Ovary (tissue), 3 donors: ENCODE measurements around the gene MIGA2.

Source experiments
- POLR2A ChIP-seq: fragments of 450-650 bp; IDR thresholded peaks from one replicate; pipeline ENCODE4 v1.6.1; 2017; ENCODE audit warnings: antibody characterized with exemption, mild to moderate bottlenecking, moderate library complexity
- TF ChIP-seq, protein P1 (sequence below), 3 donors: fragments of 450-650 bp in 2 of 3; fragments of 200-600 bp in 1 of 3; IDR thresholded peaks; one replicate each; pipeline versions ENCODE4 v1.5.1 to v1.8.0; 2016 to 2022; ENCODE audit warnings: antibody characterized with exemption in 3 of 3, mild to moderate bottlenecking in 1 of 3
- donor health status: DM: no; HTN: no; CAD: no.

GRCh38 chr9:129010267-129010975, 26.0 kb upstream of the MIGA2 start:
- TF ChIP-seq, protein P1, sequence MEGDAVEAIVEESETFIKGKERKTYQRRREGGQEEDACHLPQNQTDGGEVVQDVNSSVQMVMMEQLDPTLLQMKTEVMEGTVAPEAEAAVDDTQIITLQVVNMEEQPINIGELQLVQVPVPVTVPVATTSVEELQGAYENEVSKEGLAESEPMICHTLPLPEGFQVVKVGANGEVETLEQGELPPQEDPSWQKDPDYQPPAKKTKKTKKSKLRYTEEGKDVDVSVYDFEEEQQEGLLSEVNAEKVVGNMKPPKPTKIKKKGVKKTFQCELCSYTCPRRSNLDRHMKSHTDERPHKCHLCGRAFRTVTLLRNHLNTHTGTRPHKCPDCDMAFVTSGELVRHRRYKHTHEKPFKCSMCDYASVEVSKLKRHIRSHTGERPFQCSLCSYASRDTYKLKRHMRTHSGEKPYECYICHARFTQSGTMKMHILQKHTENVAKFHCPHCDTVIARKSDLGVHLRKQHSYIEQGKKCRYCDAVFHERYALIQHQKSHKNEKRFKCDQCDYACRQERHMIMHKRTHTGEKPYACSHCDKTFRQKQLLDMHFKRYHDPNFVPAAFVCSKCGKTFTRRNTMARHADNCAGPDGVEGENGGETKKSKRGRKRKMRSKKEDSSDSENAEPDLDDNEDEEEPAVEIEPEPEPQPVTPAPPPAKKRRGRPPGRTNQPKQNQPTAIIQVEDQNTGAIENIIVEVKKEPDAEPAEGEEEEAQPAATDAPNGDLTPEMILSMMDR (IDR thresholded peaks at IDR 0.05) = no peak
- TF ChIP-seq POLR2A = no peak
